Left ventricle myocardium superior (tissue), 1 donor: Measurements from ENCODE around the gene RAB33B. TPM values are rescaled to one million over a fixed set of nuclear protein-coding genes. Genes with fewer than 3 reads are reported as not detected.

Experiments used
- total RNA-seq: library from RNA; stranded (reverse); fragmentation: NEBNext Ultra II Directional; extraction: Animal tissue kit (Norgen Biotek cat#: 25700); gene quantifications from one replicate; pipeline ENCODE4 v1.2.1, GENCODE V29; 2021
- donor health status: DM: no; HTN: yes; CAD: no; lungs with severe emphysema.

The RAB33B gene
- total RNA-seq, 1 donor from 2014 or later = 6.3 TPM

Other genes with a start within 250 kb of the RAB33B start
- gene MGARP, start 173.9 kb upstream of the RAB33B start, total RNA-seq = 0.62 TPM
- 36.1 TPM for gene NAA15, start 152.6 kb upstream of the RAB33B start, total RNA-seq
- 246 TPM for gene NDUFC1, start 151.6 kb upstream of the RAB33B start, total RNA-seq
- gene SETD7, start 102.1 kb downstream of the RAB33B start, total RNA-seq = 50.0 TPM
- 112 TPM for gene MGST2, start 211.7 kb downstream of the RAB33B start, total RNA-seq